Stomach (tissue), 4 donors: ENCODE measurements around the gene APCDD1L.

Experiments
- POLR2AphosphoS5 ChIP-seq, 3 donors: sonication (generic); formaldehyde crosslinking; IDR thresholded peaks; one replicate each; pipeline ENCODE4 v1.6.1; 2016; ENCODE audit warnings: antibody characterized with exemption in 3 of 3
- TF ChIP-seq, protein P1 (sequence below), 7 experiments: fragments of 450-650 bp in 4 of 7; fragments of 200-600 bp in 3 of 7; sonication (generic) in 3 of 7; IDR thresholded peaks; one replicate each; pipeline ENCODE4 v1.5.1; 2016 to 2019; ENCODE audit warnings: antibody characterized with exemption in 7 of 7, control low read depth in 2 of 7, mild to moderate bottlenecking in 1 of 7

DNA sequence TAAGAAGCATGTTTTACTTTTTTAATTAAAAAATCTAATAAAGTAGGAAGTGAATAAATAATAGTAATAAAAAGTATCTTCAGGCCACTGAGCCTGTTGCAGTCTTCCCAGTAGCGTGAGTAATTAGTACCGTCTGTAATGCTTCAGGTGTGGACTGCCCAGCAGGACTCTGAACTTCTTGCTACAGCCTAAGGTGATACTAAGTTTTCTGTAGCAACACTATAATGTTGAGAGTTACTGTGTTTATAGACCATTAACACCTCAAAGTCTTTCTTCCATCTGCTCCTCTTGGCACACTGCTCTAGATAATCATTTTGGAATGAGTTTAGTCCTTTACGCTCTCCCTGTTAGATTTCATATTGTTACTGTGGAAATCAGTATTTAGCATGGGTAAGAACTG, 97.8 kb downstream of the APCDD1L start:
- TF ChIP-seq, protein P1, sequence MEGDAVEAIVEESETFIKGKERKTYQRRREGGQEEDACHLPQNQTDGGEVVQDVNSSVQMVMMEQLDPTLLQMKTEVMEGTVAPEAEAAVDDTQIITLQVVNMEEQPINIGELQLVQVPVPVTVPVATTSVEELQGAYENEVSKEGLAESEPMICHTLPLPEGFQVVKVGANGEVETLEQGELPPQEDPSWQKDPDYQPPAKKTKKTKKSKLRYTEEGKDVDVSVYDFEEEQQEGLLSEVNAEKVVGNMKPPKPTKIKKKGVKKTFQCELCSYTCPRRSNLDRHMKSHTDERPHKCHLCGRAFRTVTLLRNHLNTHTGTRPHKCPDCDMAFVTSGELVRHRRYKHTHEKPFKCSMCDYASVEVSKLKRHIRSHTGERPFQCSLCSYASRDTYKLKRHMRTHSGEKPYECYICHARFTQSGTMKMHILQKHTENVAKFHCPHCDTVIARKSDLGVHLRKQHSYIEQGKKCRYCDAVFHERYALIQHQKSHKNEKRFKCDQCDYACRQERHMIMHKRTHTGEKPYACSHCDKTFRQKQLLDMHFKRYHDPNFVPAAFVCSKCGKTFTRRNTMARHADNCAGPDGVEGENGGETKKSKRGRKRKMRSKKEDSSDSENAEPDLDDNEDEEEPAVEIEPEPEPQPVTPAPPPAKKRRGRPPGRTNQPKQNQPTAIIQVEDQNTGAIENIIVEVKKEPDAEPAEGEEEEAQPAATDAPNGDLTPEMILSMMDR (IDR thresholded peaks at IDR 0.05): no peak
- no peak for TF ChIP-seq POLR2AphosphoS5 (IDR thresholded peaks at IDR 0.05)
